Body of pancreas (tissue), 4 donors: ENCODE measurements around the gene TBC1D19.

Source experiments
- POLR2A ChIP-seq, 3 donors: fragments of 450-650 bp; IDR thresholded peaks; one replicate each; pipeline ENCODE4 v1.6.1; 2016; ENCODE audit warnings: antibody characterized with exemption in 3 of 3, mild to moderate bottlenecking in 2 of 3
- TF ChIP-seq, protein P1 (sequence below), 7 experiments: fragments of 450-650 bp in 4 of 7; fragments of 200-600 bp in 3 of 7; sonication (generic) in 3 of 7; IDR thresholded peaks; one replicate each; pipeline ENCODE4 v1.5.1; 2016 to 2019; ENCODE audit warnings: antibody characterized with exemption in 7 of 7

- no peak for TF ChIP-seq POLR2A (IDR thresholded peaks at IDR 0.05)
- TF ChIP-seq, protein P1, sequence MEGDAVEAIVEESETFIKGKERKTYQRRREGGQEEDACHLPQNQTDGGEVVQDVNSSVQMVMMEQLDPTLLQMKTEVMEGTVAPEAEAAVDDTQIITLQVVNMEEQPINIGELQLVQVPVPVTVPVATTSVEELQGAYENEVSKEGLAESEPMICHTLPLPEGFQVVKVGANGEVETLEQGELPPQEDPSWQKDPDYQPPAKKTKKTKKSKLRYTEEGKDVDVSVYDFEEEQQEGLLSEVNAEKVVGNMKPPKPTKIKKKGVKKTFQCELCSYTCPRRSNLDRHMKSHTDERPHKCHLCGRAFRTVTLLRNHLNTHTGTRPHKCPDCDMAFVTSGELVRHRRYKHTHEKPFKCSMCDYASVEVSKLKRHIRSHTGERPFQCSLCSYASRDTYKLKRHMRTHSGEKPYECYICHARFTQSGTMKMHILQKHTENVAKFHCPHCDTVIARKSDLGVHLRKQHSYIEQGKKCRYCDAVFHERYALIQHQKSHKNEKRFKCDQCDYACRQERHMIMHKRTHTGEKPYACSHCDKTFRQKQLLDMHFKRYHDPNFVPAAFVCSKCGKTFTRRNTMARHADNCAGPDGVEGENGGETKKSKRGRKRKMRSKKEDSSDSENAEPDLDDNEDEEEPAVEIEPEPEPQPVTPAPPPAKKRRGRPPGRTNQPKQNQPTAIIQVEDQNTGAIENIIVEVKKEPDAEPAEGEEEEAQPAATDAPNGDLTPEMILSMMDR (IDR thresholded peaks at IDR 0.05): no peak
These were observed 17.3 kb downstream of the TBC1D19 start for GRCh38 chr4:26601204-26601603.
